Chondrocyte (in vitro differentiated cells): ENCODE data around the gene AGTRAP. TPM values are rescaled to one million over a fixed set of nuclear protein-coding genes. Genes with fewer than 3 reads are reported as not detected.

Source experiments
- DNase-seq: peaks from one replicate; pipeline ENCODE4 v3.0.0; 2021; ENCODE audit warnings: mixed read lengths, low spot score
- H3K27ac Mint-ChIP-seq: one replicate; pipeline ENCODE4 v1.8.0; 2021; ENCODE audit warnings: mild to moderate bottlenecking, moderate library complexity, mixed read lengths; ENCODE audit not compliant: unreplicated experiment
- H3K27me3 Mint-ChIP-seq: 2 replicates; pipeline ENCODE4 v1.8.0; 2021; ENCODE audit warnings: low read depth, mixed read lengths
- H3K36me3 Mint-ChIP-seq: 2 replicates; pipeline ENCODE4 v1.8.0; 2021; ENCODE audit warnings: low read depth, mixed read lengths
- H3K4me1 Mint-ChIP-seq: 2 replicates; pipeline ENCODE4 v1.8.0; 2021; ENCODE audit warnings: low read depth, mild to moderate bottlenecking, mixed read lengths
- H3K4me3 Mint-ChIP-seq: one replicate; pipeline ENCODE4 v1.8.0; 2021; ENCODE audit warnings: mild to moderate bottlenecking, moderate library complexity, mixed read lengths; ENCODE audit not compliant: unreplicated experiment
- H3K9me3 Mint-ChIP-seq: 2 replicates; pipeline ENCODE4 v1.8.0; 2021; ENCODE audit warnings: low read depth, mixed read lengths
- CTCF ChIP-seq: fragments of 200-600 bp; sonication (generic); IDR thresholded peaks from 2 replicates; pipeline ENCODE4 v1.5.0; 2021; ENCODE audit warnings: antibody characterized with exemption, mild to moderate bottlenecking, moderate library complexity
- total RNA-seq: library from RNA; stranded (reverse); gene quantifications from 3 replicates; pipeline ENCODE4 v1.2.1, GENCODE V29; 2021

The AGTRAP gene
- total RNA-seq, 1 donor from 2014 or later: 19.8 TPM

GRCh38 chr1:11797525-11798216, 61.7 kb downstream of the AGTRAP start:
- H3K27ac Mint-ChIP-seq: no peak overlapping the region
- no peak for TF ChIP-seq CTCF
- no peaks in the 10 kb centered on the region for H3K27me3 Mint-ChIP-seq
- H3K4me3 Mint-ChIP-seq: no peak overlapping the region
- H3K36me3 Mint-ChIP-seq: peaks cover 22% of the 10 kb centered on the region
- no peaks in the 10 kb centered on the region for H3K9me3 Mint-ChIP-seq
- no peak for DNase-seq
- peaks cover 18% of the 10 kb centered on the region for H3K4me1 Mint-ChIP-seq

GRCh38 chr1:11799099-11799498, 63.2 kb downstream of the AGTRAP start:
- no peaks in the 10 kb centered on the region for H3K9me3 Mint-ChIP-seq
- DNase-seq: no peak
- H3K27ac Mint-ChIP-seq: no peak overlapping the region
- H3K4me1 Mint-ChIP-seq: peaks cover 32% of the 10 kb centered on the region
- H3K27me3 Mint-ChIP-seq: no peaks in the 10 kb centered on the region
- no peak overlapping the region for H3K4me3 Mint-ChIP-seq
- H3K36me3 Mint-ChIP-seq: peaks cover 20% of the 10 kb centered on the region
- no peak for TF ChIP-seq CTCF

- no peaks in the 10 kb centered on the region for H3K27me3 Mint-ChIP-seq
- H3K27ac Mint-ChIP-seq: no peak overlapping the region
- H3K36me3 Mint-ChIP-seq: peaks cover 13% of the 10 kb centered on the region
- TF ChIP-seq CTCF: no peak
- no peak overlapping the region for H3K4me3 Mint-ChIP-seq
- peaks cover 40% of the 10 kb centered on the region for H3K4me1 Mint-ChIP-seq
- no peaks in the 10 kb centered on the region for H3K9me3 Mint-ChIP-seq
- no peak for DNase-seq
Observed at GRCh38 chr1:11799896-11800295, 64.0 kb downstream of the AGTRAP start.

- no peak for TF ChIP-seq CTCF
Observed at GRCh38 chr1:11800391-11800755, 64.4 kb downstream of the AGTRAP start.

More at GRCh38 chr1:11800391-11800755, 64.4 kb downstream of the AGTRAP start:
- Mint-ChIP-seq H3K9me3 (no peaks in the 10 kb centered on the region), H3K27ac (no peak overlapping the region), H3K4me1 (peaks cover 44% of the 10 kb centered on the region), H3K27me3 (no peaks in the 10 kb centered on the region), H3K36me3 (peaks cover 10% of the 10 kb centered on the region), H3K4me3 (no peak overlapping the region)
- no peak for DNase-seq

Other genes with a start within 250 kb of the AGTRAP start
- gene FBXO2, start 81.7 kb upstream of the AGTRAP start, total RNA-seq: 1.2 to 1.6 TPM (median 1.2 TPM) in 3 replicates
- 15.7 to 17.5 TPM (median 16.5 TPM) in 3 replicates for gene FBXO44, start 81.3 kb upstream of the AGTRAP start, total RNA-seq
- 8.5 to 10.1 TPM (median 9.2 TPM) in 3 replicates for gene FBXO6, start 71.9 kb upstream of the AGTRAP start, total RNA-seq
- gene MAD2L2, start 55.0 kb upstream of the AGTRAP start, total RNA-seq: 31.8 to 33.6 TPM (median 32.1 TPM) in 3 replicates
- gene DRAXIN, start 44.4 kb upstream of the AGTRAP start, total RNA-seq: 0.17 to 0.29 TPM (median 0.18 TPM) in 3 replicates
- gene C1orf167, start 26.1 kb downstream of the AGTRAP start, total RNA-seq: 0.36 TPM in 1 of 3 replicates, not detected in the others
- gene MTHFR, start 69.8 kb downstream of the AGTRAP start, total RNA-seq: 18.2 to 23.3 TPM (median 22.3 TPM) in 3 replicates
- 20.7 to 22.2 TPM (median 21.7 TPM) in 3 replicates for gene CLCN6, start 70.1 kb downstream of the AGTRAP start, total RNA-seq
- not detected in 3 replicates for gene NPPA, start 111.6 kb downstream of the AGTRAP start, total RNA-seq
- gene NPPB, start 122.8 kb downstream of the AGTRAP start, total RNA-seq: not detected in 3 replicates
- 46.3 to 51.4 TPM (median 47.6 TPM) in 3 replicates for gene KIAA2013, start 190.3 kb downstream of the AGTRAP start, total RNA-seq
- 344 to 509 TPM (median 477 TPM) in 3 replicates for gene PLOD1, start 198.6 kb downstream of the AGTRAP start, total RNA-seq
- 53.1 to 68.8 TPM (median 56.6 TPM) in 3 replicates for gene MFN2, start 244.3 kb downstream of the AGTRAP start, total RNA-seq